ENCODE results near the gene GRK7. TPM values are rescaled to one million over a fixed set of nuclear protein-coding genes. Genes with fewer than 3 reads are reported as not detected.
A peak's percentile ranks its signal among the peaks of the same experiment; 100 is the strongest.

Gene GRK7
- total and polyA plus RNA-seq, 2 of the 13 experiments (the other 11 are each of a cell fraction or from before 2014, with no cell fraction given) = not detected

- TF ChIP-seq PAX8 (CRISPR knock-in tag; IDR thresholded peaks at IDR 0.05; ENCODE audit: borderline replicate concordance) = no peak
- TF ChIP-seq FOSL2 (CRISPR knock-in tag; IDR thresholded peaks at IDR 0.05) = peak; percentile 18; the same call in 1 of the 2 replicates
- TF ChIP-seq ZNF652 (CRISPR knock-in tag; IDR thresholded peaks at IDR 0.05; ENCODE audit: borderline replicate concordance, low read depth) = no peak; the same call in 1 of the 2 replicates
- 0 out of 2 replicates have a peak, but pooled peaks have one; percentile 25 for TF ChIP-seq GATA4 (IDR thresholded peaks at IDR 0.05; ENCODE audit: borderline replicate concordance, low read depth)
- TF ChIP-seq AKAP8 (CRISPR knock-in tag; IDR thresholded peaks at IDR 0.05) = no peak
- no peak for TF ChIP-seq MIER2 (CRISPR knock-in tag; IDR thresholded peaks at IDR 0.05)
- TF ChIP-seq ZNF558 (CRISPR knock-in tag; IDR thresholded peaks at IDR 0.05; ENCODE audit: borderline replicate concordance) = no peak
- no peak for TF ChIP-seq ZNF101 (CRISPR knock-in tag; IDR thresholded peaks at IDR 0.05; ENCODE audit: borderline replicate concordance, low read depth)
- TF ChIP-seq ZUFSP (CRISPR knock-in tag; IDR thresholded peaks at IDR 0.05; ENCODE audit: borderline replicate concordance) = no peak
- TF ChIP-seq RBM39 (IDR thresholded peaks at IDR 0.05; ENCODE audit: low read depth, low read length, poor library complexity, severe bottlenecking) = no peak
- no peak for TF ChIP-seq ZBTB1 (CRISPR knock-in tag; IDR thresholded peaks at IDR 0.05; ENCODE audit: borderline replicate concordance)
- no peak for TF ChIP-seq HMGXB4 (CRISPR knock-in tag; IDR thresholded peaks at IDR 0.05; ENCODE audit: borderline replicate concordance in 1 of 2, low read depth in 1 of 2)
- no peak for TF ChIP-seq ZNF839 (CRISPR knock-in tag; IDR thresholded peaks at IDR 0.05; ENCODE audit: borderline replicate concordance)
- TF ChIP-seq ZIK1 (CRISPR knock-in tag; IDR thresholded peaks at IDR 0.05; ENCODE audit: borderline replicate concordance, low read depth) = no peak
- TF ChIP-seq ZNF274 (CRISPR knock-in tag; IDR thresholded peaks at IDR 0.05) = no peak
- TF ChIP-seq THAP11 (CRISPR knock-in tag; IDR thresholded peaks at IDR 0.05) = no peak; the same call in 1 of the 2 replicates
- TF ChIP-seq ZNF800 (CRISPR knock-in tag; IDR thresholded peaks at IDR 0.05) = peak; percentile 33; the same call in 1 of the 2 replicates
- no peak for TF ChIP-seq CHD4 (IDR thresholded peaks at IDR 0.05; ENCODE audit: borderline replicate concordance, low read length)
- TF ChIP-seq SP5 (CRISPR knock-in tag; IDR thresholded peaks at IDR 0.05; ENCODE audit: borderline replicate concordance, low read depth) = peak; percentile 68
- TF ChIP-seq ZNF468 (CRISPR knock-in tag; IDR thresholded peaks at IDR 0.05) = no peak
- TF ChIP-seq ZNF280B (CRISPR knock-in tag; IDR thresholded peaks at IDR 0.05; ENCODE audit: borderline replicate concordance) = no peak
- TF ChIP-seq MIXL1 (CRISPR knock-in tag; IDR thresholded peaks at IDR 0.05) = no peak
- no peak for TF ChIP-seq NCOA1 (CRISPR knock-in tag; IDR thresholded peaks at IDR 0.05)
Observed at GRCh38 chr3:141728355-141728892, 34.8 kb upstream of the GRK7 start (continued).
